ENCODE data around the gene ANO3.

Gene ANO3

GRCh38 chr11:26607725-26608506 lies 276.0 kb downstream of the ANO3 start:
- DNase-seq: no peak
- no peaks in the 10 kb centered on the region for H3K4me1 Mint-ChIP-seq
- no peak overlapping the region for H3K27ac Mint-ChIP-seq
- H3K36me3 Mint-ChIP-seq (ENCODE audit: low read depth): no peaks in the 10 kb centered on the region
- no peak overlapping the region for H3K4me3 Mint-ChIP-seq
- H3K27me3 Mint-ChIP-seq (ENCODE audit: low read depth, poor library complexity): no peaks in the 10 kb centered on the region
- H3K9me3 Mint-ChIP-seq: peaks cover 22% of the 10 kb centered on the region
- TF ChIP-seq, protein P1, sequence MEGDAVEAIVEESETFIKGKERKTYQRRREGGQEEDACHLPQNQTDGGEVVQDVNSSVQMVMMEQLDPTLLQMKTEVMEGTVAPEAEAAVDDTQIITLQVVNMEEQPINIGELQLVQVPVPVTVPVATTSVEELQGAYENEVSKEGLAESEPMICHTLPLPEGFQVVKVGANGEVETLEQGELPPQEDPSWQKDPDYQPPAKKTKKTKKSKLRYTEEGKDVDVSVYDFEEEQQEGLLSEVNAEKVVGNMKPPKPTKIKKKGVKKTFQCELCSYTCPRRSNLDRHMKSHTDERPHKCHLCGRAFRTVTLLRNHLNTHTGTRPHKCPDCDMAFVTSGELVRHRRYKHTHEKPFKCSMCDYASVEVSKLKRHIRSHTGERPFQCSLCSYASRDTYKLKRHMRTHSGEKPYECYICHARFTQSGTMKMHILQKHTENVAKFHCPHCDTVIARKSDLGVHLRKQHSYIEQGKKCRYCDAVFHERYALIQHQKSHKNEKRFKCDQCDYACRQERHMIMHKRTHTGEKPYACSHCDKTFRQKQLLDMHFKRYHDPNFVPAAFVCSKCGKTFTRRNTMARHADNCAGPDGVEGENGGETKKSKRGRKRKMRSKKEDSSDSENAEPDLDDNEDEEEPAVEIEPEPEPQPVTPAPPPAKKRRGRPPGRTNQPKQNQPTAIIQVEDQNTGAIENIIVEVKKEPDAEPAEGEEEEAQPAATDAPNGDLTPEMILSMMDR (IDR thresholded peaks at IDR 0.05): no peak

GRCh38 chr11:26608507-26609146 lies 276.7 kb downstream of the ANO3 start:
- H3K36me3 Mint-ChIP-seq (ENCODE audit: low read depth): no peaks in the 10 kb centered on the region
- peaks cover 22% of the 10 kb centered on the region for H3K9me3 Mint-ChIP-seq
- TF ChIP-seq, protein P1 (IDR thresholded peaks at IDR 0.05): no peak
- H3K27me3 Mint-ChIP-seq (ENCODE audit: low read depth, poor library complexity): no peaks in the 10 kb centered on the region
- DNase-seq: no peak
- no peak overlapping the region for H3K27ac Mint-ChIP-seq
- no peak overlapping the region for H3K4me3 Mint-ChIP-seq
- no peaks in the 10 kb centered on the region for H3K4me1 Mint-ChIP-seq

DNA sequence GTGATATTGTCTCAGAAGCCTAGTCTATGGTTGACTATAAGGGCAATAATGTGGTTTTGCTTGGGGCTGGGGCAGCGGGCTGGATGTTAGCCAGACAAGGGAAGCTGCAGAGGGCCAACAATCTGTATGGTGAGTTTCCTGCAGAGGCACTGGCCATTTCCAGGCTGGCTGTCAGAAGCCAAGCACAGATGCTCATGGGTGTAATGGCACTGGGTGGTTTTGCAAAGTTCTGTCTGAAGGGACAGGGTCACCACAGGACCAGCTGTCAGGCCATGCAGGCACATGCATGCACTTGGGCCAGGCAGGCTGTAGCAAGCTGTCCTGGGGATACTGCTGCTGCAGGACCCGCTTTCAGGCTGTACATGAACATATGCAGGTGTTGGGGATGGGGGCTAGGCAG lies 281.8 kb downstream of the ANO3 start:
- Mint-ChIP-seq H3K4me3 (no peak overlapping the region), H3K4me1 (peaks cover 6% of the 10 kb centered on the region), H3K36me3 (ENCODE audit: low read depth) (no peaks in the 10 kb centered on the region), H3K9me3 (no peaks in the 10 kb centered on the region), H3K27me3 (ENCODE audit: low read depth, poor library complexity) (no peaks in the 10 kb centered on the region), H3K27ac (no peak overlapping the region)
- DNase-seq: no peak
- TF ChIP-seq, protein P1 (IDR thresholded peaks at IDR 0.05): no peak

GRCh38 chr11:26618441-26618840 lies 286.5 kb downstream of the ANO3 start:
- no peak overlapping the region for H3K4me3 Mint-ChIP-seq
- no peaks in the 10 kb centered on the region for H3K36me3 Mint-ChIP-seq (ENCODE audit: low read depth)
- peaks cover 6% of the 10 kb centered on the region for H3K4me1 Mint-ChIP-seq
- no peaks in the 10 kb centered on the region for H3K27me3 Mint-ChIP-seq (ENCODE audit: low read depth, poor library complexity)
- TF ChIP-seq, protein P1 (IDR thresholded peaks at IDR 0.05): no peak
- no peak for DNase-seq
- no peaks in the 10 kb centered on the region for H3K9me3 Mint-ChIP-seq
- H3K27ac Mint-ChIP-seq: peak overlapping the region; percentile 4

- Mint-ChIP-seq H3K4me3 (no peak overlapping the region), H3K4me1 (peaks cover 6% of the 10 kb centered on the region), H3K9me3 (no peaks in the 10 kb centered on the region), H3K36me3 (ENCODE audit: low read depth) (no peaks in the 10 kb centered on the region), H3K27ac (no peak overlapping the region), H3K27me3 (ENCODE audit: low read depth, poor library complexity) (no peaks in the 10 kb centered on the region)
- TF ChIP-seq, protein P1 (IDR thresholded peaks at IDR 0.05): no peak
- no peak for DNase-seq
Observed at GRCh38 chr11:26620282-26621045, 288.5 kb downstream of the ANO3 start.
